ENCODE data around the gene WDR26.
"Not testable (repeated sequence)": the region's sequence is repeated elsewhere in the genome, so short reads cannot be mapped to it uniquely, and the experiment has no call there.

Gene WDR26

DNA sequence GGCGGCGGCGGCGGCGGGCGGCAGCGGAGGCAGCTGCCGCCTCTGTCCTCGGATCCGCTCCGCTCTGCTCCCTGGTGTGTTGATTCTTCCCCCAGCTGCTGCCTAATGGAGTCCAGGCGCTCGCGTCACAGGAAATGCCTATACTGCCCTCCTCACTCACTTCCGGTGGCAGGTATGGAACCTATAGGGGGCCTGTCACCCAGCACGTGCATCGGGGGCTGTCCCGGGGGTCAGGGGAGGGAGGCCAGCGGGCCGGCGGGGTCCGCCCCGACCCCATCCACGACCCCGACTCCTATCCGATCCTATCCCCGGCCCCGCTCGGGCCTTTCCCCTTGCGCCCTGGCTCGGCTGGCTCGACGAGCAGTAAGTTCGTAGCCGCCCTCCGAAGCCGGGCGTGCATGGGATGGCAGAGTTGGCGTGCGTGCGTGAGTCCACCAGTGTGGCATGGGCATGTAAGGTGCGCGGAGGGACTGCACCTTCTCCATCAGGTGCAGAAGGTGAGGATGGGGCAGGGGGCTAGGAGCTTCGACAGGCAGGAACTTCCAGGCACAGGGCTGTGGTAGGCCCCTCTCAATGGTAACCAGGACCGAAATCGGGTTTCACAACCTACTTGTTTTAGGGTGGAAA lies at the start of gene WDR26:
TSS of gene WDR26 (minus strand) at position 107 of the 627 bp plus-strand sequence.
- H3F3A ChIP-seq (ENCODE audit: control insufficient read depth, insufficient read depth) = peaks cover 6% of the 10 kb centered on the region; the same call in 1 of the 2 replicates
- peaks cover 48% of the 10 kb centered on the region for H3K4me1 ChIP-seq (ENCODE audit: control insufficient read depth, low read length)
- H3K27ac ChIP-seq (ENCODE audit: low read depth, low read length) = peak within 1 kb of the TSS; percentile 32
- H3K9me3 ChIP-seq (ENCODE audit: control insufficient read depth, insufficient read depth, low read length) = no peaks in the 10 kb centered on the region
- TF ChIP-seq, protein P1, sequence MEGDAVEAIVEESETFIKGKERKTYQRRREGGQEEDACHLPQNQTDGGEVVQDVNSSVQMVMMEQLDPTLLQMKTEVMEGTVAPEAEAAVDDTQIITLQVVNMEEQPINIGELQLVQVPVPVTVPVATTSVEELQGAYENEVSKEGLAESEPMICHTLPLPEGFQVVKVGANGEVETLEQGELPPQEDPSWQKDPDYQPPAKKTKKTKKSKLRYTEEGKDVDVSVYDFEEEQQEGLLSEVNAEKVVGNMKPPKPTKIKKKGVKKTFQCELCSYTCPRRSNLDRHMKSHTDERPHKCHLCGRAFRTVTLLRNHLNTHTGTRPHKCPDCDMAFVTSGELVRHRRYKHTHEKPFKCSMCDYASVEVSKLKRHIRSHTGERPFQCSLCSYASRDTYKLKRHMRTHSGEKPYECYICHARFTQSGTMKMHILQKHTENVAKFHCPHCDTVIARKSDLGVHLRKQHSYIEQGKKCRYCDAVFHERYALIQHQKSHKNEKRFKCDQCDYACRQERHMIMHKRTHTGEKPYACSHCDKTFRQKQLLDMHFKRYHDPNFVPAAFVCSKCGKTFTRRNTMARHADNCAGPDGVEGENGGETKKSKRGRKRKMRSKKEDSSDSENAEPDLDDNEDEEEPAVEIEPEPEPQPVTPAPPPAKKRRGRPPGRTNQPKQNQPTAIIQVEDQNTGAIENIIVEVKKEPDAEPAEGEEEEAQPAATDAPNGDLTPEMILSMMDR (IDR thresholded peaks at IDR 0.05; ENCODE audit: low read depth, low read length, poor library complexity, severe bottlenecking) = no peak
- TF ChIP-seq EZH2phosphoT487 (IDR thresholded peaks at IDR 0.05; ENCODE audit: borderline replicate concordance, low read length) = no peak
- peaks cover 19% of the 10 kb centered on the region; the same call in 1 of the 2 replicates for H4K20me1 ChIP-seq (ENCODE audit: control insufficient read depth, insufficient read depth, low read depth, low read length)
- peaks cover 73% of the 10 kb centered on the region for H3K79me2 ChIP-seq (ENCODE audit: control insufficient read depth, low read length)
- H3K4me2 ChIP-seq (ENCODE audit: low read length) = peak within 1 kb of the TSS; percentile 96
- H3K36me3 ChIP-seq (ENCODE audit: control insufficient read depth, low read length) = peaks cover 32% of the 10 kb centered on the region
- peak within 1 kb of the TSS; percentile 87 for H3K4me3 ChIP-seq (ENCODE audit: low read length)
- H3K9me2 ChIP-seq (replicated peaks; ENCODE audit: control insufficient read depth, low read length) = no peaks in the 10 kb centered on the region
- no peaks in the 10 kb centered on the region for H3K27me3 ChIP-seq (ENCODE audit: control insufficient read depth, low read length)

DNA sequence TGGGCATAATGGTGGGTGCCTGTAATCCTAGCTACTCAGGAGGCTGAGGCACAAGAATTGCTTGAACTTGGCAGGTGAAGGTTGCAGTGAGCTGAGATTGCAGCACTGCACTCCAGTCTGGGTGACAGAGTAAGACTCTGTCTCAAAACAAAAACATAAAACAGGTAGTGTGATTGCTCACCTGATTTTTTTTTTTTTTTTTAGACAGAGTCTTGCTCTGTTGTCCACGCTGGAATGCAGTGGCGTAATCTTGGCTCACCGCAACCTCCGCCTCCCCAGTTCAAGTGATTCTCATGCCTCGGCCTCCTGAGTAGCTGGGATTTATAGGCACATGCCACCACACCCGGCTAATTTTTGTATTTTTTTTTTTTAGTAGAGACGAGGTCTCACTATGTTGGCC lies 48.6 kb upstream of the WDR26 start:
- not testable (repeated sequence) for H3K27ac ChIP-seq (ENCODE audit: low read depth, low read length); H3K9me3 ChIP-seq (ENCODE audit: control insufficient read depth, insufficient read depth, low read length); H3K4me1 ChIP-seq (ENCODE audit: control insufficient read depth, low read length); H3K9me2 ChIP-seq (replicated peaks; ENCODE audit: control insufficient read depth, low read length); H4K20me1 ChIP-seq (ENCODE audit: control insufficient read depth, insufficient read depth, low read depth, low read length); H3K36me3 ChIP-seq (ENCODE audit: control insufficient read depth, low read length); H3F3A ChIP-seq (ENCODE audit: control insufficient read depth, insufficient read depth); H3K27me3 ChIP-seq (ENCODE audit: control insufficient read depth, low read length); H3K79me2 ChIP-seq (ENCODE audit: control insufficient read depth, low read length); H3K4me2 ChIP-seq (ENCODE audit: low read length); H3K4me3 ChIP-seq (ENCODE audit: low read length)

DNA sequence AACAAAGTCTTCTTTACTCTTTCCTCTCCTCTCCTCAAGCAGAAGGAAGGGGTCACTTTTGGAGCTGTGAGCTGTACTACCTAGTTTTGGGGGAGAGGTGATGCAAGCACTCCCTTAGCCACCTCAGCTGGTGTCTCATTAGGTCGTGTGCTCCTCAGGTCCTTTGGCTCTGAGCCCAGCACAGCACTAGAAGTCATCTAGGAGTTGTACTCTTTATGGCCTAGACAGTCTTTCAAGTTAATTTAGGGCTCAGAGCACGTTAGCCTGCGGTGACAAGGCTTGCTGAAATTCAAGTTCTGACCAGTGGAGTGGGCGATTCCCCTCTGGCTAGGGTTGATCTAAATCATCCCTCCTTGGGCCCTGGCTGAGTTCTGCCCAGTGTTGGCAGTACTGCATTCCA lies 48.0 kb upstream of the WDR26 start:
- no peak overlapping the region for H3K4me2 ChIP-seq (ENCODE audit: low read length)

DNA sequence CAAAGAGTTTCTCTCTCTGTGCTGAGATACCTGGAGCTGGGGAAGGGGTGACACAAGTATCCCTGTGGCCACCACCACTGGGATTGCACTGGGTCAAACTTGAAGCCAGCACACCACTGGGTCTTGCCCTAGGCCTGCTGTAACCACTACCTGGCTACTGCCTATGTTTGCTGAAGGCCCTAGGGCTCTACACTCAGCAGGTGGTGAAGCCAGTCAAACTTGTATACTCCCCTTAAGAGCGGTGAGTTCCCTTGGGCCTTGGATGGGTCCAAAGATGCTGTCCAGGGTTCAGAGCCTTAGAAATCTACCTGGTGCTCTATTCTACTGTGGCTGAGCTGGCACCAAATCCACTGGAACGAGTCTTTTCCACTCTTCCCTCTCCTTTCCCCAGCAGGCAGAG lies 47.0 kb upstream of the WDR26 start:
- no peaks in the 10 kb centered on the region for H3K4me1 ChIP-seq (ENCODE audit: control insufficient read depth, low read length)
- no peaks in the 10 kb centered on the region for H3F3A ChIP-seq (ENCODE audit: control insufficient read depth, insufficient read depth)
- H3K79me2 ChIP-seq (ENCODE audit: control insufficient read depth, low read length) = no peaks in the 10 kb centered on the region
- no peaks in the 10 kb centered on the region for H4K20me1 ChIP-seq (ENCODE audit: control insufficient read depth, insufficient read depth, low read depth, low read length)
- H3K36me3 ChIP-seq (ENCODE audit: control insufficient read depth, low read length) = no peaks in the 10 kb centered on the region
- H3K27me3 ChIP-seq (ENCODE audit: control insufficient read depth, low read length) = no peaks in the 10 kb centered on the region
- no peak overlapping the region for H3K4me2 ChIP-seq (ENCODE audit: low read length)
- no peak overlapping the region for H3K4me3 ChIP-seq (ENCODE audit: low read length)
- H3K27ac ChIP-seq (ENCODE audit: low read depth, low read length) = no peak overlapping the region
- no peaks in the 10 kb centered on the region for H3K9me2 ChIP-seq (replicated peaks; ENCODE audit: control insufficient read depth, low read length)
- no peaks in the 10 kb centered on the region for H3K9me3 ChIP-seq (ENCODE audit: control insufficient read depth, insufficient read depth, low read length)
- TF ChIP-seq, protein P1 (IDR thresholded peaks at IDR 0.05; ENCODE audit: low read depth, low read length, poor library complexity, severe bottlenecking) = no peak
- TF ChIP-seq EZH2phosphoT487 (IDR thresholded peaks at IDR 0.05; ENCODE audit: borderline replicate concordance, low read length) = no peak

More for the DNA sequence above, 48.0 kb upstream of the WDR26 start:
- Histone ChIP-seq H3K4me3 (ENCODE audit: low read length) (no peak overlapping the region), H3K9me3 (ENCODE audit: control insufficient read depth, insufficient read depth, low read length) (no peaks in the 10 kb centered on the region), H3F3A (ENCODE audit: control insufficient read depth, insufficient read depth) (no peaks in the 10 kb centered on the region), H3K27me3 (ENCODE audit: control insufficient read depth, low read length) (no peaks in the 10 kb centered on the region), H3K79me2 (ENCODE audit: control insufficient read depth, low read length) (no peaks in the 10 kb centered on the region), H3K9me2 (replicated peaks; ENCODE audit: control insufficient read depth, low read length) (no peaks in the 10 kb centered on the region), H3K4me1 (ENCODE audit: control insufficient read depth, low read length) (no peaks in the 10 kb centered on the region), H3K27ac (ENCODE audit: low read depth, low read length) (no peak overlapping the region), H4K20me1 (ENCODE audit: control insufficient read depth, insufficient read depth, low read depth, low read length) (no peaks in the 10 kb centered on the region), H3K36me3 (ENCODE audit: control insufficient read depth, low read length) (no peaks in the 10 kb centered on the region)
- TF ChIP-seq, protein P1 (IDR thresholded peaks at IDR 0.05; ENCODE audit: low read depth, low read length, poor library complexity, severe bottlenecking) = no peak
- no peak for TF ChIP-seq EZH2phosphoT487 (IDR thresholded peaks at IDR 0.05; ENCODE audit: borderline replicate concordance, low read length)

- H3K27me3 ChIP-seq (ENCODE audit: control insufficient read depth, low read length); H3K9me2 ChIP-seq (replicated peaks; ENCODE audit: control insufficient read depth, low read length); H3K27ac ChIP-seq (ENCODE audit: low read depth, low read length); H3K9me3 ChIP-seq (ENCODE audit: control insufficient read depth, insufficient read depth, low read length); H3K79me2 ChIP-seq (ENCODE audit: control insufficient read depth, low read length); H3K4me1 ChIP-seq (ENCODE audit: control insufficient read depth, low read length); H3F3A ChIP-seq (ENCODE audit: control insufficient read depth, insufficient read depth); H3K36me3 ChIP-seq (ENCODE audit: control insufficient read depth, low read length); H4K20me1 ChIP-seq (ENCODE audit: control insufficient read depth, insufficient read depth, low read depth, low read length); H3K4me3 ChIP-seq (ENCODE audit: low read length); H3K4me2 ChIP-seq (ENCODE audit: low read length): not testable (repeated sequence)
Measured at GRCh38 chr1:224480888-224481459, 46.4 kb upstream of the WDR26 start.

- H3K27me3 ChIP-seq (ENCODE audit: control insufficient read depth, low read length); H3K4me2 ChIP-seq (ENCODE audit: low read length); H3F3A ChIP-seq (ENCODE audit: control insufficient read depth, insufficient read depth); H3K27ac ChIP-seq (ENCODE audit: low read depth, low read length); H3K36me3 ChIP-seq (ENCODE audit: control insufficient read depth, low read length); H3K9me3 ChIP-seq (ENCODE audit: control insufficient read depth, insufficient read depth, low read length); H3K4me1 ChIP-seq (ENCODE audit: control insufficient read depth, low read length); H3K4me3 ChIP-seq (ENCODE audit: low read length); H3K9me2 ChIP-seq (replicated peaks; ENCODE audit: control insufficient read depth, low read length); H4K20me1 ChIP-seq (ENCODE audit: control insufficient read depth, insufficient read depth, low read depth, low read length); H3K79me2 ChIP-seq (ENCODE audit: control insufficient read depth, low read length): not testable (repeated sequence)
Measured at GRCh38 chr1:224480200-224480599, 45.6 kb upstream of the WDR26 start.
